Liver (tissue), 9 donors: Measurements from ENCODE around the gene TMEM100. TPM values are rescaled to one million over a fixed set of nuclear protein-coding genes. Genes with fewer than 3 reads are reported as not detected.

Experiments used
- DNase-seq: peaks from one replicate; pipeline ENCODE4 v3.0.0-alpha.2; 2017; ENCODE audit warnings: low spot score
- H3K27ac ChIP-seq, 2 donors: one replicate each; pipeline ENCODE4 v1.7.0; 2013; ENCODE audit warnings: inconsistent platforms in 2 of 2, low read length in 2 of 2, control low read depth in 1 of 2, low read depth in 1 of 2, mild to moderate bottlenecking in 1 of 2
- H3K27me3 ChIP-seq, 4 donors: one replicate each; pipeline versions ENCODE4 v1.6.1 to v1.7.0; 2013; ENCODE audit warnings: low read length in 3 of 4, inconsistent platforms in 1 of 4, mild to moderate bottlenecking in 1 of 4, moderate library complexity in 1 of 4; ENCODE audit not compliant: control insufficient read depth in 4 of 4, insufficient read depth in 4 of 4
- H3K36me3 ChIP-seq, 4 donors: one replicate each; pipeline versions ENCODE4 v1.6.1 to v1.7.0; 2013; ENCODE audit warnings: low read length in 3 of 4, mild to moderate bottlenecking in 3 of 4, low read depth in 1 of 4, moderate library complexity in 1 of 4; ENCODE audit not compliant: control insufficient read depth in 4 of 4, insufficient read depth in 3 of 4
- H3K4me1 ChIP-seq, 4 donors: one replicate each; pipeline versions ENCODE4 v1.6.1 to v1.7.0; 2013; ENCODE audit warnings: low read length in 3 of 4, mild to moderate bottlenecking in 3 of 4, moderate library complexity in 1 of 4; ENCODE audit not compliant: control insufficient read depth in 4 of 4, insufficient read depth in 4 of 4
- H3K4me3 ChIP-seq, 3 donors: one replicate each; pipeline versions ENCODE4 v1.6.1 to v1.7.0; 2013; ENCODE audit warnings: low read length in 3 of 3, control low read depth in 1 of 3, low read depth in 1 of 3, mild to moderate bottlenecking in 1 of 3
- H3K9ac ChIP-seq, 2 donors: one replicate each; pipeline ENCODE4 v1.7.0; 2013; ENCODE audit warnings: low read length in 2 of 2, mild to moderate bottlenecking in 2 of 2, moderate library complexity in 2 of 2, control low read depth in 1 of 2, low read depth in 1 of 2
- H3K9me3 ChIP-seq, 4 donors: one replicate each; pipeline versions ENCODE4 v1.6.1 to v1.7.0; 2013; ENCODE audit warnings: low read length in 3 of 4; ENCODE audit not compliant: control insufficient read depth in 4 of 4
- FOXA2 ChIP-seq: IDR thresholded peaks from 2 replicates; pipeline ENCODE4 v1.6.1; 2016; ENCODE audit warnings: antibody characterized with exemption
- HNF4A ChIP-seq, 2 donors: conservative IDR thresholded peaks; 2 replicates each; pipeline ENCODE4 v1.6.1; 2016; ENCODE audit warnings: antibody characterized with exemption in 2 of 2, mild to moderate bottlenecking in 2 of 2
- HNF4G ChIP-seq: IDR thresholded peaks from 2 replicates; pipeline ENCODE4 v1.6.1; 2016; ENCODE audit warnings: antibody characterized with exemption
- JUND ChIP-seq, 2 donors: IDR thresholded peaks; 2 replicates each; pipeline ENCODE4 v1.6.1; 2016; ENCODE audit warnings: antibody characterized with exemption in 2 of 2
- NR2F2 ChIP-seq: IDR thresholded peaks from 2 replicates; pipeline ENCODE4 v1.6.1; 2016; ENCODE audit warnings: antibody characterized with exemption
- RAD21 ChIP-seq, 2 donors: IDR thresholded peaks; 2 replicates each; pipeline ENCODE4 v1.6.1; 2016; ENCODE audit warnings: antibody characterized with exemption in 2 of 2, mild to moderate bottlenecking in 2 of 2
- RXRA ChIP-seq, 2 donors: IDR thresholded peaks; 2 replicates each; pipeline ENCODE4 v1.6.1; 2017 to 2018; ENCODE audit warnings: antibody characterized with exemption in 2 of 2, mild to moderate bottlenecking in 1 of 2
- TAF1 ChIP-seq: conservative IDR thresholded peaks from 2 replicates; pipeline ENCODE4 v1.6.1; 2016; ENCODE audit warnings: antibody characterized with exemption, mild to moderate bottlenecking
- YY1 ChIP-seq: IDR thresholded peaks from 2 replicates; pipeline ENCODE4 v1.6.1; 2016; ENCODE audit warnings: antibody characterized with exemption, mild to moderate bottlenecking
- WGBS: extraction: QIAGEN DNeasy Blood & Tissue Kit; methylation state at CpG from one replicate; pipeline ENCODE4 v1.1.7; 2013; 5-methylcytosine and 5-hydroxymethylcytosine counted together
- polyA plus RNA-seq, 2 donors: library from polyadenylated mRNA; stranded (reverse) in 1 of 2; unstranded in 1 of 2; fragments of 200-250 nt in 1 of 2; fragments of >200 nt in 1 of 2; fragmentation: Nextera tagmentation in 1 of 2; extraction: Ambion mirVana in 1 of 2; gene quantifications; one replicate each; pipeline versions ENCODE4 v1.2.1 to v1.2.3, GENCODE V29; 2013 to 2015
- total RNA-seq, 2 donors: library from RNA; depleted of rRNA; stranded (reverse); fragments of >200 nt; gene quantifications; one replicate each; pipeline ENCODE4 v1.2.3, GENCODE V29; 2014
- TF ChIP-seq, protein P1 (sequence below): IDR thresholded peaks from 2 replicates; pipeline ENCODE4 v1.6.1; 2016; ENCODE audit warnings: antibody characterized with exemption, mild to moderate bottlenecking
- TF ChIP-seq, protein P2 (sequence below): fragments of 150-350 bp; IDR thresholded peaks from 2 replicates; pipeline ENCODE4 v1.5.1; 2017; ENCODE audit warnings: improper control_type of control experiment, low read depth, low read length; ENCODE audit not compliant: missing input control
- donor health status: healthy.
- donor health status: healthy.
- donor health status: healthy.
- donor health status: healthy.
- donor health status: healthy.

Gene TMEM100
- total and polyA plus RNA-seq, 4 donors: 0.09 to 4.8 (median 2.3) TPM

DNA sequence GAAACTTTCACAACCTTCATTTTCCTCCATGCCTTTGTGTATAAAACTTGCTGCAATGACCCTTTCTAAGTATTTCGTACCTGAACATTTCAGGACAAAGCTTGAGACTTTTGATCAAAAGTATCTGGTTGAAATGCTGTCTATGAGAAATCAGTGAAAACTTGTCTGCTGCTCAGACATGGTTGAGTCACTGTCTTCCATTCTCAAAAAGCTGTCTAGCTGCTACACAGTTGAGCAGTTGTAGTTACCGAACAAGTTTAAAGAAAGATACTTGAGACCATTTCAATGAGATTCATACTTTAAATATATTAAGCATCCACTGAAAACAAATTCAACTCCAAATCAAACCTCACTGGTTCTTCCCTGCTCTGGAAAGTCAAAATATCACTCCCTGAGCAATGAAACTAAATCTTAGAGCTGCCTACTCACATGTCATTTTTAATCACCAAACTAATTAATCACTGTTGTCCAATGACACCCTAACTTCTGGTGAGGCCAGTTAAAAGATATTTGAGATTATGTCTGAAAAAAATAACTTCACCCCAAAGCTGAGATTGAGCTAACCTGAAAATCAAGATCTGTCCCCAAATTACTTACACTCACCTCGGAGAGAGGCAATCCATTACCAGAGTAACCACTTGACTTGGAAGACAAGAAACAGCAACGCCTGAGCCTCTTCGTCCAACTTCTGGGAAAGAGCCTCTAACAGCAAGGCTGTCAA, 488 bp downstream of the TMEM100 start:
- H3K4me1 ChIP-seq: peaks cover 2 to 7% (median 4%) of the 10 kb centered on the region in 4 donors
- H3K27ac ChIP-seq: no peak overlapping the region
- H3K9me3 ChIP-seq: no peaks in the 10 kb centered on the region
- 72% methylated on average over 5 of the region's 5 CpGs for whole genome bisulfite sequencing
- no peak overlapping the region for H3K4me3 ChIP-seq
- H3K27me3 ChIP-seq: no peaks in the 10 kb centered on the region
- peak overlapping the region in 1 of 2 donors; percentile 29 for H3K9ac ChIP-seq
- TF ChIP-seq NR2F2 (no peak), YY1 (no peak), JUND (IDR thresholded peaks at IDR 0.05) (no peak)
- no peaks in the 10 kb centered on the region for H3K36me3 ChIP-seq
- no peak for DNase-seq

DNA sequence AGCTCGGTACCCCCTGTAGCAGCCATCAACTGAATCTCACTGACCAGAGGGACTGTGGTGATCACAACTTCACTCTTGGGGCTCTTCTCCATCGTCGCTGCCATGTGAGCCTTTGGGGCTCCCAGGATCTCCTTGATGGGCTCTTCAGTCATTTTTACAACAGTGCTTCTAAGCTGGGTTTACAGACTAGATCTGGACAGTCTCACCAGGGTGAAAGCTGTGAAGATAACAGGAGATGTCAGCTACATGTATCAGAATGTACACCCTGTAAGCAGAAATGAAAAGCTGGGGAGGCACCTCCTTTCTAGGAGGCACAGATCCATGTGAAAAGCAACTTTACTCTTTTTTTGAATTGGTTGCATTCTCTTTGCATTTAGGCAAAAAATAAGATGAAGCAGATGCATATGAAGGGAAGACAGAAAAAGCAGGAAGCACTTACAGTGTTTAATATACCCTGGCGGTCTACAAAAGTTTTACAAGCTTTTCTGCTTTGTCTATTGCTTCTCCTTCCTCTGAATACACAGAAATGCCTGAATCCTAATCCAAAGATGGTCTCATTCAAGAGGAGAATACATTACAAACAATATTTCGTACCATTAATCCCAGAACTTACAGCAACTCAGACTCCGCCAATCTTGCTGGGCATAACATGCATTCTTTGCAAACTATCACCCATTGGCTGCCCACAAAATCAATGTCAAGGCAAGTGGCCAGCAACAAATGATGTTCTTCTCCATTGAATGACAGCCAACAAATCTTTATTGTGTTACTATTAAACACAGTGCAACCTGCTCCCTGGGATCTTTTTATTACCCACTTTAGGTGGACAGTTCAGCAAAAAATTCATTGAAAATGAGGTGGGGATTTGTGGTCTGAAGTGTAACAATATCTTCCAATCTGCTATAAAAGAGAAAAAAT, 1.5 kb downstream of the TMEM100 start:
- DNase-seq: no peak
- TF ChIP-seq, protein P1, sequence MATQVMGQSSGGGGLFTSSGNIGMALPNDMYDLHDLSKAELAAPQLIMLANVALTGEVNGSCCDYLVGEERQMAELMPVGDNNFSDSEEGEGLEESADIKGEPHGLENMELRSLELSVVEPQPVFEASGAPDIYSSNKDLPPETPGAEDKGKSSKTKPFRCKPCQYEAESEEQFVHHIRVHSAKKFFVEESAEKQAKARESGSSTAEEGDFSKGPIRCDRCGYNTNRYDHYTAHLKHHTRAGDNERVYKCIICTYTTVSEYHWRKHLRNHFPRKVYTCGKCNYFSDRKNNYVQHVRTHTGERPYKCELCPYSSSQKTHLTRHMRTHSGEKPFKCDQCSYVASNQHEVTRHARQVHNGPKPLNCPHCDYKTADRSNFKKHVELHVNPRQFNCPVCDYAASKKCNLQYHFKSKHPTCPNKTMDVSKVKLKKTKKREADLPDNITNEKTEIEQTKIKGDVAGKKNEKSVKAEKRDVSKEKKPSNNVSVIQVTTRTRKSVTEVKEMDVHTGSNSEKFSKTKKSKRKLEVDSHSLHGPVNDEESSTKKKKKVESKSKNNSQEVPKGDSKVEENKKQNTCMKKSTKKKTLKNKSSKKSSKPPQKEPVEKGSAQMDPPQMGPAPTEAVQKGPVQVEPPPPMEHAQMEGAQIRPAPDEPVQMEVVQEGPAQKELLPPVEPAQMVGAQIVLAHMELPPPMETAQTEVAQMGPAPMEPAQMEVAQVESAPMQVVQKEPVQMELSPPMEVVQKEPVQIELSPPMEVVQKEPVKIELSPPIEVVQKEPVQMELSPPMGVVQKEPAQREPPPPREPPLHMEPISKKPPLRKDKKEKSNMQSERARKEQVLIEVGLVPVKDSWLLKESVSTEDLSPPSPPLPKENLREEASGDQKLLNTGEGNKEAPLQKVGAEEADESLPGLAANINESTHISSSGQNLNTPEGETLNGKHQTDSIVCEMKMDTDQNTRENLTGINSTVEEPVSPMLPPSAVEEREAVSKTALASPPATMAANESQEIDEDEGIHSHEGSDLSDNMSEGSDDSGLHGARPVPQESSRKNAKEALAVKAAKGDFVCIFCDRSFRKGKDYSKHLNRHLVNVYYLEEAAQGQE: no peak
- Histone ChIP-seq H3K4me3 (no peak overlapping the region), H3K4me1 (peaks cover under 1 to 4% (median 2%) of the 10 kb centered on the region in 4 donors), H3K9me3 (no peaks in the 10 kb centered on the region), H3K27ac (no peak overlapping the region), H3K27me3 (no peaks in the 10 kb centered on the region), H3K9ac (no peak overlapping the region), H3K36me3 (no peaks in the 10 kb centered on the region)
- 90% methylated on average over 6 of the region's 6 CpGs for WGBS

DNA sequence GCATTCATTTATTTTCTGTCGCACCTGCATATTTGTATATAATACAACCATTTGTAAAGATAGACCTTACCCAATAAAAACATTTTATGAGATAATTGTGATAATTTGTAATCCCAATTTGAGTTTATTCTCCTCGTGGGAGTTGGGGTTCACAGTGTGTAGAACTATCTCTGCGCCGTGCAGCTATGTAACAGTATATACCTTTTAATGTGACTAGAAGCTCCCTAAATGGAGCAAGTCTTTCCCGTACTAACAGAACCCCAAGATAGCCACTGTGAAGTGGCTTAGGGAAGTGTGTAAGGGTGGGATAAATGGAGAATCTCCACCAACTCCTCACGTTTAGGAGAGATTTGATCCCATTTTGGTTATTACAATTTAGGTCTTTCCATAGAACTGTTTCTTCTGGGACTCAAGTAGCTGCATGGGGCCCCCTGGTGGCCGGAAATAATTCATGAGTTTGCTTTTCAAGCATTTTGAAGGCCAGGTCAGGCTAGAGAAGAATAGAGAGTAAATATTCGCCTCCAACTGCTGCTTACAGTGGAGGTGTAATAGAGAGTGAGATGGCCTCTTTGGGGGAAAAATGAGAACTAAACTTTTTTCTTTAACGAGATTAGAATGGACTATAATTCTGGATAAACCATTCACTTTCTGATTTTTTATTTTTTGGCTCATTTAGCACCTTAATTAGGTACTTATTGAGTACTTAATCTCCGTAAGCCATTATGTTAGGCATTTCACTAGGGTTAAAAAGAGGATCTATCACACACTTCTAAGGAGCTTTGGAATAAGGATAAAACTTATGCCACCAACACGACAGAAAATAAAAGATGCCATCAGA, 4.5 kb downstream of the TMEM100 start:
- Histone ChIP-seq H3K36me3 (no peaks in the 10 kb centered on the region), H3K27me3 (no peaks in the 10 kb centered on the region), H3K4me1 (peaks cover 0 to 2% (median under 1%) of the 10 kb centered on the region in 4 donors), H3K9me3 (no peaks in the 10 kb centered on the region), H3K27ac (no peak overlapping the region), H3K9ac (no peak overlapping the region), H3K4me3 (no peak overlapping the region)
- TF ChIP-seq HNF4A (conservative IDR thresholded peaks at IDR 0.05) (peak in 1 of 2 donors; percentile 13), HNF4G (no peak), RXRA (IDR thresholded peaks at IDR 0.05) (peak in 1 of 2 donors; percentile 14), JUND (IDR thresholded peaks at IDR 0.05) (no peak), TAF1 (no peak), FOXA2 (no peak), RAD21 (IDR thresholded peaks at IDR 0.05) (peak; percentile 93 to 97)
- TF ChIP-seq, protein P2, sequence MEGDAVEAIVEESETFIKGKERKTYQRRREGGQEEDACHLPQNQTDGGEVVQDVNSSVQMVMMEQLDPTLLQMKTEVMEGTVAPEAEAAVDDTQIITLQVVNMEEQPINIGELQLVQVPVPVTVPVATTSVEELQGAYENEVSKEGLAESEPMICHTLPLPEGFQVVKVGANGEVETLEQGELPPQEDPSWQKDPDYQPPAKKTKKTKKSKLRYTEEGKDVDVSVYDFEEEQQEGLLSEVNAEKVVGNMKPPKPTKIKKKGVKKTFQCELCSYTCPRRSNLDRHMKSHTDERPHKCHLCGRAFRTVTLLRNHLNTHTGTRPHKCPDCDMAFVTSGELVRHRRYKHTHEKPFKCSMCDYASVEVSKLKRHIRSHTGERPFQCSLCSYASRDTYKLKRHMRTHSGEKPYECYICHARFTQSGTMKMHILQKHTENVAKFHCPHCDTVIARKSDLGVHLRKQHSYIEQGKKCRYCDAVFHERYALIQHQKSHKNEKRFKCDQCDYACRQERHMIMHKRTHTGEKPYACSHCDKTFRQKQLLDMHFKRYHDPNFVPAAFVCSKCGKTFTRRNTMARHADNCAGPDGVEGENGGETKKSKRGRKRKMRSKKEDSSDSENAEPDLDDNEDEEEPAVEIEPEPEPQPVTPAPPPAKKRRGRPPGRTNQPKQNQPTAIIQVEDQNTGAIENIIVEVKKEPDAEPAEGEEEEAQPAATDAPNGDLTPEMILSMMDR: peak; percentile 73
- DNase-seq: peak; percentile 84
- 50% methylated on average over 11 of the region's 11 CpGs for WGBS
